ENCODE data around the gene BSPRY.
"Not testable (repeated sequence)": the region's sequence is repeated elsewhere in the genome, so short reads cannot be mapped to it uniquely, and the experiment has no call there.

BSPRY gene

DNA sequence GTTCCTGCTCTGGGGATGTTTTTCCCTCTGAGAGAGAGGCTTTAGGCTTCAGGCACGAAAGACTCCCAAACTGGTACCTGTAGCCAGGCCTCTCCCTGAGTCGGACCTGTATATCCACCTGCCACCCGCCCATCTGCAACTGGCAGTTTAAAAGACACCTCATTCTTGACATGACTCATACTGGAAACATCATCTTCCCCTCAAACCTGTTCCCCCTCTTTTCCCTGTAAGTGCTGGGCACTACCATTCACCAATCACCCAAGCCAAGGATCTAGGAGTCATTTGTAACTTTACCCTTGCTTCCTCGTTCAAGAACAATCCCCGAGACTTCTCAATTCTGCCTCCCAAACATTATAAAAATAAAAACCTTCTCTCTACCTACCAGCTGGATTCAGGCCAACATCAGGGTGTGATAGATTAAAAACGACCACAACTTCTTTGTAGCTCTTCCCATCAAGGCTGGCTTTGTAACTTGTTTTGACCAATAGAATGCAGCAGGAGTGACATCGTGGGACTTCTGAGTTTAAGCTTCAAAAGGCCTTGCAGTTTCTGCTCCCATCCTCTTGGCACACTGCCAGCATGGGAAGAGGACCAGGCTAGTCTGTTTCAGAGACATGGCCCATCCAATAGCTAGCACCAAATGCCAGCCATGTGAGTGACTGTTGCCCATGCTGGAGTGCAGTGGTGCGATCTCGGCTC is 7.5 kb upstream of the BSPRY start:
- no peak for DNase-seq

DNA sequence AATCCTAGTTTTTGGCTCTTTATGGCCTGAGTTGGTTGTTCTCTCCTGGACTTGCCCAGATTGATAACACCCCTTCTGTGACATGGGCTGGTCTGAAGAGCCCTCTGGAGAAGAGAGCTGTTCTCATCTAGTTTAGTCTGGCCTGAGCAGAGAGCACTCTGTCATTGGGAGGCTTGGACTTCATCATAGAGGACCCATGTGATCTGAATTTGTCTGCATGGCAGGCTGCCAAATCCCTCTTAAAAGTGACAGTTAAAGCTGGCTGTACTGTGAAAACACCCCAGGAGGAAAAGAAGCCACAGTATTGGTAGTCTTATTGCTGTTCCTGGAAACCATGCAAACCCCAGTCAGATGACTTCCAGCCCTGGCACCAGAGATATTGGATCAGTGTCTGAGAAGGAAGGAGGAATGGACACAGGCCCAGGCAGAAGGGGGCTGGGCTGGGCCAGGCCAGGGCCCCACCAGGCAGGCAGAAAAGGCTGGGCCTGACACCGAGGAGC is 5.6 kb upstream of the BSPRY start:
- peak; percentile 38 for DNase-seq

DNA sequence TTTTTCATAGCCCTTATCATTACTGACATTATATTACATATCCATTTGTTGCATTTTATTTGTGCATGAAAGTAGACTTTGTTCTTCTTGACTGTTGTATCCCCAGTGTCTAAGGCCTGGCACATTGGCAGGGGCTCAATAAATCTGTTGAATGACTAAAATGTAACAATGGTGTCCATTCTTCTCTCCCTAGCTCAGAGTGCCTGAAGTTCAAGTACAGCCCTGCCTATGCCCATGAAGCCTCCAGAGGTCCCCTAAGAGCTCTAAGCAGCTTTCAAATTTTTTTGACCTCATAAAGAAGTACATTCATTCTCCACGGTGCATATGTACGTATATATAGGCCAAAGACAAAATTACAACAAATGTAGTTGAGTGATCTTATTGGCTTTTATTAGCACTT is 4.2 kb upstream of the BSPRY start:
- DNase-seq, result no peak

DNA sequence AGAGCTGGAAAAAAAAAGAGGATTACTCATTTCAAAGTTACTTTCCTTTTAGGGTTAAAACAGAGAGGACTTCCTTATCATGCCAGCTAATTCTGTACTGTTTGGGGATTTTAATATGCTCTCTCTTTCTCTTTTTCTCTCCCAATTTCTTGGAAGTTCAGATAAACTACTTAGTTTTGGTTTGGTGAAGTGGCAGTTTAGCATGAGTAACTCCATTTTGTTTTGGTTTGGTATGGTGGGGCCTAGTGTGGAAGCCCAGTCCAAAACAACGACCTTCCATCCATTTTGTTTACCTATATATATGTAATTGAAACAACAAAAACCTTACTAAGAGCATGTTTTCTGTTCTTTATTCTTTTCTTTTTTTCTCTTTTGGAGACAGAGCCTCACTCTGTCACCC is 3.7 kb upstream of the BSPRY start:
- no peak for DNase-seq

DNA sequence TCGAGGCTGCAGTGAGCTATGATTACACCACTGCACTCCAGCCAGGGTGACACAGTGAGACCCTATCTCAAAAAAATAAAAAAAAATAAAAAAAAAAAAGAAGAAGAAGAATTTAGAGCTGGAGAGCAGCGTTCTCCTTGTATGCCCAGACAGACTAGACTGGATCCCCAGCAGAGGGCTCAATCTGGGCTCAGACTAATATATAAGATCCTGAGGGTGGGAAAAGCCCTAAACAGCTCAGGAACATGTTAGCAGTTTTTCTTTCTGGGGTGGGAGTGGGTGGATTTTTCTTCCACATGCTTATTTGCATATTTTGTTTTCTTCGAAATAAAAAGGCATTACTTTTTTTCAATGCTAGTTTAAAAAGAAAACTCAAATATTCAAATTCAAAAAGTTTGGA is 904 bp upstream of the BSPRY start:
- DNase-seq, result no peak

DNA sequence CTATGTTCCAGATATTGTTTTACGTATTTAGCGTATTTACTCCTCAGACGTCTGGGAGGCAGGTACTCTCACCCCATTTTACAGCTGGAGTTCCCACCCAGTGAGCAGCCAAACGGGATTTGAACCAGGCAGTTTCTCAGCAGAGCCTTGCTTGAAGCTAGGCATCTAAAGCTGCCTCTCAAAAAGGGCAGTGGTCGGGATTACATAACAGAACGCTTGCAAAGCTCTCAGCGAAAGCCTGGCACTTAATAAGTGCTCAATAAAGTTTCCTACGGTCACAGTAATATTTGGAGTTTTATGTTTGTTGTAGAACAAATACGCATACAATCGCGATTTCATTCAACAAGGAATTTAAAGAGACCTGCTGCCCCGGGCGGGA is 286 bp upstream of the BSPRY start:
- DNase-seq, result no peak

DNA sequence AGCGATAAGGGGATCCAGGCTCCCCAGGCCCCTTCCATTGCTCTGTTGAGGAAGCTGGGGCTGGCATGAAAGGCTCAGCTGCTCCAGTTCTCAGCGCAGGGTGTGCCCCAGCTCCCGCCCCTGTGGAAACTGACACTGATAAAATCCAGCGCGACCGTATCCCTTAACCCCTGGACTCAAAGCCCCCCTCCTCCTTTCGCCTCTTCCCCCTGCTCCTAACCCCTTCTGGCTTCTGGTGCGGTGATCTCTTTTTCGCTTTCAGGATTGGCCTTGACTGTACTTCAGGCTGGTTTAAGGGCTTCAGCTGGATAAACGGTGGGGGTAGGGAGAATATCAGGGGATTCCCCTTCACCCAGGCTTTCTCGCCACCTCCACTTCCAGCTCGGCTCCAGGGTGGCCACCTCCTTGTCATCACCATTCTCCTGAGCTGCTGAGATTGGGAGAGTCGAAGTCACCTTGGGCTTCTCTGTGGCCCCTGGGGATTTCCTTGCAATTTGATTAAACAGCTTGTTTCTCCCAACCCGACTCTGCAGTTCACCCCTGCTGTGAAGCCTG is 843 bp downstream of the BSPRY start:
- no peak for DNase-seq

DNA sequence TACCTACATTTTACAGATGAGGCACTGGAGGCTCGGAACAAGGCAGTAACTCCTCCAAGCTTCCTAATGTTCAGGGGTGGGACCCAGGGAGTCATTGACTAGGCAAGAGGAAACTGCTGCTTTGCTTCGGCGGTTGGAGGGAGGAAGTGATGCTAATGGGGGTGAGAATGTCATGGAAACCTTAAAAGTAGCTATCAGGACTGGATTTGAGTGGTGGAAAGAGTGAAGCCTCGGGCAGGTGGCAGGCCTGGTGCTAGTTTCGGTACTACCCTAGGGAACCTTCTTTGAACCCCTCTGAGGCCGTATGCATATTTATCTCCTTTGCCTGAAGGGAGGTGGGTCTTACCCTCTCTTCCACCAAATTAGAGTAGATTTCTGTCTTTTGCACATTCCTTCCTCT is 1.6 kb downstream of the BSPRY start:
- DNase-seq, result no peak

DNA sequence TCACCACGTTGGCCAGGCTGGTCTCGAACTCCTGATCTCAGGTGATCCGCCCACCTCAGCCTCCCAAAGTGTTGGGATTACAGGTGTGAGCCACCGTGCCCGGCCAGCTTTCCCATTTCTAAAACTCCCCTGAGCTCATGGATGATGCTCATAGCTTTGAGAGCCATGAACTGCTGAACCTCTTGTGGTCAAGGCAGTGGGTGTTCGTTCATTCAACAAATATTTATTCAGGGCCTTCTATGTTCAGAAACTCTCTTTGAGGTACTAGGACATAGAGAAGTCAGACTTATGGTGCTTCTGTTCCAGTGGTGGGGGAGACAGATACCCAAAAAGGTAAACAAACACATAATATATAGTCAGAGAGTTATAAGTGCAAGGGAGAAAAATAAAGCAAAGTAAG is 2.7 kb downstream of the BSPRY start:
- DNase-seq, result no peak

DNA sequence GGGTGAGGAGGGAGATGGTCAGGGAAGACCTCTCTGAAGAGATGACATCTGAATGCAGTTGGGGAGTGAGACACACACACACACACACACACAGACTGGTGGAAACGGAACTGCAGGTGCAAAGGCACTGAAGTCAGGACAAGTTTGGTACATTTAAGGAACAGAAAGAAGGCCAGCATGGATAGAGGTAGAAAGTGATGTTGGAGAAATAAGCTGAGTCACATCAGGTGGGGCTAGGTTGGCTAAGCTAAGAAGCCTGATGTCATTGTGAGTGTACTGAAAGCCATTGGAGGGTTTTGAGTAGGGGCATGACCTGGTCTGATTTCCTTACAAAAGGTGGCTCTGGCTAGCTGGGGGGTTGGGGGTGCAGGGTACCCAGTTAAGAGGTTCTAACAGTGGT is 3.1 kb downstream of the BSPRY start:
- DNase-seq, result no peak

DNA sequence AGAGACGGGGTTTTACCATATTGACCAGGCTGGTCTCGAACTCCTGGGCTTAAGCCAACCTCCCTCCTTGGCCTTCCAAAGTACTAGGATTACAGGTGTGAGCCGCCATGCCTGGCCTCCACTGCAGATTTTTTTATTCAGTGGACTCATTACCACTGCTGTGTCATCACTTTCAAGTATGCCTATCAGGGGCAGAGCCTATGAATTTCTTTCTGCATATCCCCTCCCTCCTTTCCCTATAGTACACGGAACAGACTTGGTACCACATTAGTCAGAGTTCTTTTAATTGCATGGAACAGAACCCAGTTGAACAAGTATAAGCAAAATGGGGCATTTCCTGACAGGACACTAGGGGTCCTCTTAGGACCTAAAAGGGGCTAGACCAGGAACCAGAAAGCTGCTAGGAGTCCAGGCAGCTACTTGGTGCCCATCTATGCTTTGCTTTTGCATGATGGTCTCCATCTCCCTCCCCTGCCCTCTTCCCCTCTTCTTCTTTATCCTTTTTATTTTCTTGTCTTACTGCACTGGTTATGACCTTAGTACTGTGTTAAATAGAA is 5.8 kb downstream of the BSPRY start:
- DNase-seq, result no peak

DNA sequence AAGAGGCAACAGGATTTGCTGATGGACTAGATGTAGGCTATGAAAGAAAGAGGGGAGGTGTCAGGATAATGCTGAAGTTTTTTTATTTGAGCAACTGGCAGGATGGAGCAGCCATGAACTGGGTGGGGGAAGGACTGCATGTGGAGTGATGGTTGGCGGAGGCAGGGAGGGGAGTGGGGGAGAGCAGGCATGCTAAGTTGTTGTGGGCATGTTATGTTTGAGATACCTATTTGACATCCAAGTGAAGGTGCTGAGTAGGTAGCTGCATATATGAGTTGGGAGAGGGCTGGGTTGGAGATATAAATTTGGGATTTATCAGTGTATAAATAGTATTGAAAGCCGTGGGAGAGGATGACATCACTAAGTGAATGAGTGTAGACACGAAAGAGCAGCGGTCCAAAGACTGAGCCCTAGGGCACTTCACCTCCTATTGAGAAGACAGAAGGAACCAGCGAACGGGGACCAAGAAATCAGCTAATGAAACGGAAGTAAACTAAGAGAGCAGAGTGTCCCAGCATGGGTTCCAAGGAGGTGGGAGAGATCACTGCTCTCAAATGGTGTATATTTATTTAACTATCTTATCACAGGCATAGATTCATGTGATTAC is 7.4 kb downstream of the BSPRY start:
- no peak for DNase-seq

DNA sequence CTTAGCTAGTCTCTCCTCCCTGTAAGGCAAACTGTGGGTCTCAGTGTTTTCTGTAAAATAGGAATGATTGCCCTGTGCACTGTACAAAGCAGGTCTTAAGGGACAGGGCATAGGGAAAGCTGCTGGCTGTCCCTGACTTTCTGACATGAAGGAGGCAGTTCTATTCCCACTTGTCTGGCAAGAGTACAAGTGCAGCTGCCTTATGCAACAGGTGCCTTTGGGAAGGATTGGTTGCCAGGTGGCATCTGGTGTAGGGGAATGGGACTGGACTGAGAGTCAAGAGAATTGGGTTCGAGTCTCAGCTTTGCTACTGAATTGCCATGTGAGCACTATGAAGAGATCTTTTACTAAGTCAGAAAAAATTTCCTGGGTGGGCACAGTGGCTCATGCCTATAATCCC is 10.0 kb downstream of the BSPRY start:
- no peak for DNase-seq

DNA sequence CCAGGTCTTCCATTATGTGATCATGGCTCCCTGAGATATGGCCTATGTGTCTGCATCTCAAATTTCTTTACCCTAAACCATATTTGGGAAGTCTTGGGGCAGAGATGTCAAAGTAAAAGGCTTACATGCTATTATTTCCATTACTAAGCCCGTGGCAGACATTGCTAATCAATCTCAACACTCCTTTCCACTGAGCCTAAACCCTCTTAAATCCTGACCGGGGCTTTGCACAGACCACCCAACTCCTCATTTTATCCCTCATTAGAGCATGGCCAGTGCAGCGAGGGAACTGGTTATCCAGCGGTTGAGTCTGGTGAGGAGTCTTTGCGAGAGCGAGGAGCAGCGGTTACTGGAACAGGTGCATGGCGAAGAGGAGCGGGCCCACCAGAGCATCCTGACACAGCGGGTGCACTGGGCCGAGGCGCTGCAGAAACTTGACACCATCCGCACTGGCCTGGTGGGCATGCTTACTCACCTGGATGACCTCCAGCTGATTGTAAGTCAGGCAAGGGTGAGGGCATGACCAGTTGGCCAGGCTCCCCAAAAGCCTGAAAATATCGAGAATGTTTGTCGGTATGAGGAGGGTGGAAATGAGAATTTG is 11.0 kb downstream of the BSPRY start:
- no peak for DNase-seq

DNA sequence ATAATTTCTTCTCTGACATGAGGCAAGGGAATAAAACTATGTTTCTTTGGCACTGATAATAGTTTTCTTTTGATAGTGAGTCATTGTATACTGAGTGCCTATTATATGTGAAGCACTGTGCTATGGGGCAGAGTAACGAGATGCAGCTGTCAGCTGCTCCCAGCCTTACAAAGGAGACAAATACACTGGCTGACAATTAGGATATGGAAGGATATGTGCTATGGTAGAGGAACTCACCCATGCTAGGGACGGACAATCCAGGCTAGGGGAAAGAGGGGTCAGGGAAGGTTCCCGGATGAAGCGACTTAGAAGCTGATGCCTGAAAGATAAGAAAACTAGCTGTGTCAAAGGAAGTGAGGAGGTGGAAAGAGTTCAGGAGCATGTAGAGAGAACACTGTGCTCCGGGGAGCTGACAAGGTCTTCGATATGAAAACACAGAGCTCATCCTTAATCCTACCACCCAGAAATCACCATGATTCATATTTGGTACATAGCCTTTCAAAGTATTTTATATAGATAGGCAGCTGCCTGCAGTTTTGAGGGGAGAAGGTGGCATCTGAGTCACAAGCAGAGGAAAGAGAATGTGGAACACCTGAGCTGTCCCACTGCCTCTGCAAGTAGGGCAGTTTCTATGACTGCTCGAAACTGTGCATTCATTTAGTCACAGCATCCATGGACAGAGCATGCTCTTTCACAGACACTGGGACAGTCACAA is 12.1 kb downstream of the BSPRY start:
- DNase-seq, result peak; percentile 15

DNA sequence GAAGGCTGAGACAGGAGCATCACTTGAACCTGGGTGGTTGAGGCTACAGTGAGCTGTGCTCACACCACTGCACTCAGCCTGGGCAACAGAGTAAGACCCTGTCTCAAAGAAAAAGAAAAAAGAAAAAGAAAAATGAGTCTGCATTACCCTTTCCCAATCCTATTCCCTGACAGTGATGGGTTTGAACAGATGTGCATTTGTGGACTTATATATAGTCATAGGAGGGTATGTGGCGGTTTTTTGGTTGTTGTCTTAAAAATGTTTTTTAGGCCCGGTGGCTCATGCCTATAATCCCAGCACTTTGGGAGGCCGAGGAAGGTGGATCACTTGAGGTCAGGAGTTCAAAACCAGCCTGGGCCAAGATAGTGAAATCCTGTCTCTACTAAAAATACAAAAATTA is 14.0 kb downstream of the BSPRY start:
- no peak for DNase-seq

DNA sequence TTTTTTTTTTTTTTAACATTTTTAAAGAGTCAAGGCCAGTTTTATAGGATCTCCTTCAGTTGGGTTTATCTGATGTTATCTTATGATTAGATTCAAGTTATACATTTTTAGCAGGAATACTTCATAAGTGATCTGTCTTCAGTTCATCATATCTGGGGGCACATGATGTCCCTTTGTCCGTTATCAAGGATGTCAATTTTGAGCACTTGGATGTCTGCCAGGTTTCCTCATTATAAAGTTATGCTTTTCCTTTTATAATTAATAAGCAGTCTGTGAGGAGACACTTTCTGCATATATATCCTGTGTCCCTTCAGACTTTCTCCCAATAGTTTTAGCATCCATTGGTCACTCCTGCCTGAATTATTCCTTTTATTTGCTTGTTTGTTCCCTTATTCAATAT is 15.6 kb downstream of the BSPRY start:
- DNase-seq, result no peak

DNA sequence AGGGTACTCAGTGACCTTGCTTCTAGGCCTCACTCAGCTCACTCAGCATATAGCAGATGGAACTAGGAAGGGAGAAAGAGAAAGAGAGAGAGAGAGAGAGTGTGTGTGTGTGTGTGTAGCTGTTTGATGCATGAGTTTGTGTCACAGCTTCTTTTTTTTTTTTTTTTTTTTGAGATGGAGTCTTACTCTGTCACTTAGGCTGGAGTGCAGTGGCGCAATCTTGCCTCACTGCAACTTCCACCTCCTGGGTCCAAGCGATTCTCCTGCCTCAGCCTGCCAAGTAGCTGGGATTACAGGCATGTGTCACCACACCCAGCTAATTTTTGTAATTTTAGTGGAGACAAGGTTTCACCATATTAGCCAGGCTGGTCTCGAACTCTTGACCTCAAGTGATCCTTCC is 16.3 kb downstream of the BSPRY start:
- DNase-seq, result not testable (repeated sequence)

DNA sequence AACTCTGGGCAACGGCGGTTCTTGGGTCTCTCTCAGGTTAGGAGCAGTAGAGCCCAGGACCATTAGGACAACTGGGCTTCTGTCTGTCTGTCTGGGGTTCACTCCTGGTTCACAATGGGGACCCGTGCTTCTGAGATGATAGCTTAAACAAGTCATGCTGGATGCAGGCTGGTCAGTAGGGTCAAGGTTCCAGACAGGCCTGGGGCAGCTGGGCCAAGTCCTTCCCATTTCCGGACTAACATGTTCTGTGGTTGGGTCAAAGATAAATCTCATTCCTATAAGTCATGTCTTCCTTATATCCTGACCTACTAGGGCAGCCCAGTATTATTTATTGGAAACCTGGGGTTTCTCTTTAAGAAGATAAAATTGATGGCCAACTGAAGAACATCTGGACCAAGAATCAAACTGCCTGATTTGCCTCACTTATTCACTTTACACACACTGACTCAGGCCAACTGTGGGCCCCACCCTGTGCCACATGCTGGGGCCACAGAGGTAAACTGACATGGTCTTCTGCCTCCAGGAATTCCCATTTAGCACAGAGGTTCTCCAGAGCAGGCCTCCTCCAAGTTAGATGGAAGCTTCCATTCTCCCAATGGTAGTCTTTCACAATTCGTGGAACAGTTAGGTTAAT is 19.1 kb downstream of the BSPRY start:
- no peak for DNase-seq

DNA sequence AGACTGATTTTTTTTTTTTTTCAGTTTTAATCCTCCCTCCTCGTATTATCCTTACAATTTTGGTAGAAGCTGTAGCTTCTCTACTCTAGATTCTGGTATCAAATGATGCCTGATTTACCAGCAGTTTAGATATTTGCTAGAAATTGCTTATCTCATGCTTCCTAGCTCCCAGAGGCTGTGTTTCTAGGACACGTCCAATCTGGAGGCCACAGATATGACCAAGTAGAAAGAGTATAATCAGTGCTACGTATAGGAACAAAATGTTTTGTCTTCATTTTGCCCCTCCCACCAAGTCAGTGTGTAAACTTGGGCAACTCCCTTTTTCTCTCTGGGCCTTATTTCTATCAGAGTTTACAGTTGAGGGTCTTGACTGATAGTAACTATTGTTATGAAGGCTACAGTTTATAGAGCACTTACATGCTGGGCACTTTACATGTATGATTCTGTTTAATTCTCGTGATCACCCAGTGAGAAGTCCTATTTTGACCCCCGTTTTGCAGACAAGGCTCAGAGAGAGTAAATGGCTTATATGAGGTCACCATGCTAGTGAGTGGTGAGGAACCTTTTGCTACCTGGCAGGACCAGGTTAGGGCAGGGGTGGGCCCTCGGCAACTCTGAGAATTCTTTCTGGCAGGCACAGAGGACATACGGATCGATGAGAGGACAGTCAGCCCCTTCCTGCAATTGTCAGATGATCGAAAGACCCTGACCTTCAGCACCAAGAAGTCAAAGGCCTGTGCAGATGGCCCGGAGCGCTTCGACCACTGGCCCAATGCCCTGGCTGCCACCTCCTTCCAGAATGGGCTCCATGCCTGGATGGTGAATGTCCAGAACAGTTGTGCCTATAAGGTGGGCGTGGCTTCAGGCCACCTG is 19.9 kb downstream of the BSPRY start:
- no peak for DNase-seq

DNA sequence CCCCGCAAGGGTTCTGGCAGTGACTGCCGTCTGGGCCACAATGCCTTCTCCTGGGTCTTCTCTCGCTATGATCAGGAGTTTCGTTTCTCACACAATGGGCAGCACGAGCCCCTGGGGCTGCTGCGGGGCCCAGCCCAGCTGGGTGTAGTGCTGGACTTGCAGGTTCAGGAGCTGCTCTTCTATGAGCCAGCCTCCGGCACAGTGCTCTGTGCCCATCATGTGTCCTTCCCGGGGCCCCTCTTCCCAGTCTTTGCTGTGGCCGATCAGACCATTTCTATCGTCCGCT is 20.5 kb downstream of the BSPRY start:
- DNase-seq, result no peak

DNA sequence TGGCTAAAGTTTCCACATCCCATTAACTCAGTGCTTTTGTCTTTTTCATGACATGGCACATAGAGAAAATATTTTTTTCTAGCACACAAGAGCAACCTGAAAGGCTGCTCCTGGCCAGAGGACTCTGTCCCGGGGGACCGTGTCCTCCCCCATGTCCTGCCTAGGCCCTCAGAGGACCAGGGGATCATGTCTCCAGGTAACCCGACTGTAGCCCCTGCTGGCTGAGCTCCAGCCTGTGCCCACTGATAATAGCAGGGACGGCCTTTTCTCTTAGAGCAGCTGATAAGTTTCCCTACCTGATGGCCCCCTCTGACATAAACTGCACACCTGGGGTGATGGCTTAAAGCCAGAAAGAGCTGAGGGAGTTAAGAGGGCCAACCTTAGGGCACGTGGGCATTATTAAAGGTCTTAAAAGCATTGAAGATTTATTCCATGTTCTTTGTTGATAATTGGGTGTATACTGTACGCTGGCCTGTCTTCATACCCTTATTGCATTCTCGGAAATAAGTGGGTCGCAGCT is 21.5 kb downstream of the BSPRY start:
- DNase-seq, result no peak
